Kidney (tissue), 14 donors: ENCODE results near the gene PEX10. TPM values are rescaled to one million over a fixed set of nuclear protein-coding genes. Genes with fewer than 3 reads are reported as not detected.

Experiments used
- DNase-seq, 5 donors: peaks; one replicate each; pipeline ENCODE4 v3.0.0-alpha.2; 2013 to 2020
- FAIRE-seq: peaks from 2 replicates; lab custom pipeline; 2012; peaks lifted over from hg19 to GRCh38; lab: Jason Lieb, UNC
- H3K27ac ChIP-seq, 2 donors: one replicate each; pipeline ENCODE4 v1.7.0; 2013; ENCODE audit warnings: low read depth in 2 of 2, low read length in 2 of 2, inconsistent platforms in 1 of 2
- H3K27me3 ChIP-seq: one replicate; pipeline ENCODE4 v1.7.1; 2013; ENCODE audit warnings: low read length, inconsistent platforms; ENCODE audit not compliant: control insufficient read depth, insufficient read depth
- H3K36me3 ChIP-seq, 3 donors: one replicate each; pipeline versions ENCODE4 v1.7.0 to v1.7.1; 2013; ENCODE audit warnings: low read length in 3 of 3, control low read depth in 1 of 3, inconsistent platforms in 1 of 3; ENCODE audit not compliant: insufficient read depth in 3 of 3, control insufficient read depth in 2 of 3
- H3K4me1 ChIP-seq, 3 donors: one replicate each; pipeline versions ENCODE4 v1.7.0 to v1.7.1; 2013; ENCODE audit warnings: low read length in 3 of 3, inconsistent platforms in 1 of 3, low read depth in 1 of 3; ENCODE audit not compliant: control insufficient read depth in 2 of 3, insufficient read depth in 2 of 3
- H3K4me3 ChIP-seq, 3 donors: one replicate each; pipeline versions ENCODE4 v1.7.0 to v1.8.1; 2013; ENCODE audit warnings: low read length in 3 of 3, control low read depth in 1 of 3, inconsistent platforms in 1 of 3
- H3K9ac ChIP-seq, 3 donors: one replicate each; pipeline versions ENCODE4 v1.7.0 to v1.7.1; 2013; ENCODE audit warnings: low read length in 3 of 3, control low read depth in 1 of 3, inconsistent platforms in 1 of 3
- H3K9me3 ChIP-seq, 3 donors: one replicate each; pipeline versions ENCODE4 v1.7.0 to v1.7.1; 2013; ENCODE audit warnings: low read length in 3 of 3, control low read depth in 1 of 3, inconsistent platforms in 1 of 3; ENCODE audit not compliant: control insufficient read depth in 2 of 3, insufficient read depth in 1 of 3
- intact Hi-C: fragments of 100-400 bp; cut with DNase I; formaldehyde crosslinking; loops from one replicate; pipeline ENCODE4 v1.11.1; 2022
- polyA plus RNA-seq: library from polyadenylated mRNA; stranded (reverse); fragments of 350-450 nt; fragmentation: Illumina TruSeq; extraction: RNeasy Lipid Tissue Mini Kit (QIAGEN cat#74804); gene quantifications from one replicate; pipeline ENCODE4 v1.2.3, GENCODE V29; 2014; ENCODE audit warnings: low read depth, low replicate concordance; ENCODE audit not compliant: insufficient read depth
- total RNA-seq: library from RNA; stranded (reverse); fragmentation: NEBNext Ultra II Directional; extraction: Animal tissue kit (Norgen Biotek cat#: 25700); gene quantifications from one replicate; pipeline ENCODE4 v1.2.1, GENCODE V29; 2021
- TF ChIP-seq, protein P1 (sequence below): IDR thresholded peaks from 3 replicates; pipeline ENCODE4 v1.5.1; 2012; ENCODE audit warnings: mild to moderate bottlenecking, moderate library complexity, borderline replicate concordance; ENCODE audit not compliant: insufficient read depth; ENCODE audit errors: extremely low read depth
- donor health status: control.
- donor health status: control.
- donor health status: control.
- donor health status: control.
- donor health status: control.
- donor health status: DM: yes; HTN: yes; CAD: no.
- donor health status: Normal renal cell carcinoma (clear cell type).

Gene PEX10
- total and polyA plus RNA-seq, 2 donors from 2014 or later: 25.6 to 26.8 TPM

DNA sequence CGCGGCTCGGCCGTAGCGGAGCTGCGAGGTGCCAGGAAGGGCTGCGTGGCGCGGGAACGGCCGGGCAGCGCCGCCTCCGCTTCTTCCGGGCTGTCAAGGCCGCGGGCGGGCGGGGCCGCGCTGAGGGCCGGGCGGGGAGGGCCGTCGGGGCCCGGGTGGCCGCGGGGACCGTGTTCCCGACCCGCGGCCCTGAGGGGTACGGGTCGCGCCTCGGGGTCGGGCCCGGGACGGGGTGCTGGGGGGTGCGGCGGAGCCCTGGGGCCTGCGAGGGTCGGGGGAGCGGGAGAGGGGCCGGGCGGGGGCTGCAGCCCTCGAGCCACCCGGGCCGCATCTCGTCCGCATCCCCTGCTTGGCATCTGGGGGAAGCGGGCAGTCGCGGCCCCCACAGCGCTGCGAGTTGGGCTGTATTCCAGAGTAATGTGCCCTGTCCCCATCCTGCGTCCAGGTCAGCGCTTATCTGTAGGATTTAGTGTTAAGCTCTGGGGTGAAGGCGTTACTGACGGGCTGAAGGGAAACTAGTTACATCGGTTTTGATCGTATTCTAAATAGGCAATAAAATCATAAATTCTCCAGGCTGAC, 20.3 kb downstream of the PEX10 start:
- DNase-seq (peak in 1 of 5 donors; percentile 83), FAIRE-seq (no peak)
- peaks cover 3 to 30% (median 10%) of the 10 kb centered on the region in 3 donors for H3K36me3 ChIP-seq
- no peaks in the 10 kb centered on the region for H3K27me3 ChIP-seq
- peak overlapping the region; percentile 75 to 85 for H3K27ac ChIP-seq
- peaks cover 0 to 31% (median 17%) of the 10 kb centered on the region in 3 donors for H3K4me1 ChIP-seq
- H3K9me3 ChIP-seq: no peaks in the 10 kb centered on the region
- intact Hi-C loops: no loop called here
- TF ChIP-seq, protein P1, sequence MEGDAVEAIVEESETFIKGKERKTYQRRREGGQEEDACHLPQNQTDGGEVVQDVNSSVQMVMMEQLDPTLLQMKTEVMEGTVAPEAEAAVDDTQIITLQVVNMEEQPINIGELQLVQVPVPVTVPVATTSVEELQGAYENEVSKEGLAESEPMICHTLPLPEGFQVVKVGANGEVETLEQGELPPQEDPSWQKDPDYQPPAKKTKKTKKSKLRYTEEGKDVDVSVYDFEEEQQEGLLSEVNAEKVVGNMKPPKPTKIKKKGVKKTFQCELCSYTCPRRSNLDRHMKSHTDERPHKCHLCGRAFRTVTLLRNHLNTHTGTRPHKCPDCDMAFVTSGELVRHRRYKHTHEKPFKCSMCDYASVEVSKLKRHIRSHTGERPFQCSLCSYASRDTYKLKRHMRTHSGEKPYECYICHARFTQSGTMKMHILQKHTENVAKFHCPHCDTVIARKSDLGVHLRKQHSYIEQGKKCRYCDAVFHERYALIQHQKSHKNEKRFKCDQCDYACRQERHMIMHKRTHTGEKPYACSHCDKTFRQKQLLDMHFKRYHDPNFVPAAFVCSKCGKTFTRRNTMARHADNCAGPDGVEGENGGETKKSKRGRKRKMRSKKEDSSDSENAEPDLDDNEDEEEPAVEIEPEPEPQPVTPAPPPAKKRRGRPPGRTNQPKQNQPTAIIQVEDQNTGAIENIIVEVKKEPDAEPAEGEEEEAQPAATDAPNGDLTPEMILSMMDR: no peak
- H3K9ac ChIP-seq: peak overlapping the region; percentile 67 to 91 (median 87)
- peak overlapping the region; percentile 83 to 92 (median 85) for H3K4me3 ChIP-seq

DNA sequence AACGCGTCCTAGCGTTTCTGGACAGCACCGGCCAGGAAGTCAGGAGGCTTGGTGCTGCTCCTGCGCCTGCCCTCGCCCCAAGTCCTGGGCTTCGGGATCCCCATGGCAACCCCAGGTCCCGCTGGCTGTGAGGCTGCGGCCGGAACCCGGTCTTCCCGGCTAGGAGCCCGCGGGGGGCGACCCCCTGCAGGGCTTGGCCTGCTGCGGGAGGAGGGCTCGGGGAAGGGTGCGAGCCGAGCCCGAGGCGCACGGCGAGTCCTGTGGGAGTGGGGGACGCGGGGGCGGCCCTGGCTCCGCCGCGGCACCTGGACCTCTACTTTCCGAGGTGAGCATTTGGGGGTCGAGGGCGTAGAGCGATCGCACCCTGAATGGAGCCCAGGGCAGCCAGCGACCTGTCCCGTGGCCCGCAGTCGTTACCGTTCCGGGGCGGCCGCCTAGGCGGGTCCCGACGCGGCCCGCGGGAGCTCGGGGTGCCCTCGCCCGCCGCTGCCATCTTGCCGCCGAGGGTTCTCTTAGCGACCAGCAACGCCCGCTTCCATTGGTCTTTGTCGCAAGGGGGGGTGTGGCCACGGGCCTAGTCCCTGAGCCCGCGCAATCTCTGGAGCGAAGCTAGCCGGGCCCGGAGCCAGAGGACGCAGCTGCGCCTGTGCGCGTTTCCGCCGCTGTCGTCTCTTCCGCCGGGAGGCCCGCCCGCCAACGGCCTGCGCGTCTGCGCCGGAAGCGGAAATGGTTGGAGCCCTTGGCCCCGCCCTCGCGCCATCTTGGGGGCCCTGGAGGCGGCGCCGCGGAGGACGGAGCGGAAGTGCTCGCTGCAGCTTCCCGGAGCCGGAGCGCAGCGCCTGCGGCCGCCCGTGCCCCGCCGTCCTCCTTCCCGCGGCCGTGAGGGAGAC, 21.1 kb downstream of the PEX10 start, which contains the start of the genes MORN1 and RER1:
TSS of gene MORN1 (minus strand) at position 514 of the 890 bp plus-strand sequence. CDS start at position 493, 21 bp downstream.
TSS of gene RER1 (plus strand) at position 801 of the 890 bp plus-strand sequence. CDS start 3,950 bp downstream, outside the sequence.
- H3K27me3 ChIP-seq: no peaks in the 10 kb centered on the region
- peak within 1 kb of the TSS; percentile 67 to 91 (median 87) for H3K9ac ChIP-seq
- H3K36me3 ChIP-seq: peaks cover 0 to 26% (median 7%) of the 10 kb centered on the region in 3 donors
- H3K9me3 ChIP-seq: no peaks in the 10 kb centered on the region
- intact Hi-C loops: no loop called here
- TF ChIP-seq, protein P1: peak; percentile 13
- FAIRE-seq (peak; percentile 90), DNase-seq (peak; percentile 99 to 100 (median 99))
- peak within 1 kb of the TSS; percentile 75 to 85 for H3K27ac ChIP-seq
- peaks cover 0 to 31% (median 17%) of the 10 kb centered on the region in 3 donors for H3K4me1 ChIP-seq
- peak within 1 kb of the TSS; percentile 83 to 92 (median 85) for H3K4me3 ChIP-seq

DNA sequence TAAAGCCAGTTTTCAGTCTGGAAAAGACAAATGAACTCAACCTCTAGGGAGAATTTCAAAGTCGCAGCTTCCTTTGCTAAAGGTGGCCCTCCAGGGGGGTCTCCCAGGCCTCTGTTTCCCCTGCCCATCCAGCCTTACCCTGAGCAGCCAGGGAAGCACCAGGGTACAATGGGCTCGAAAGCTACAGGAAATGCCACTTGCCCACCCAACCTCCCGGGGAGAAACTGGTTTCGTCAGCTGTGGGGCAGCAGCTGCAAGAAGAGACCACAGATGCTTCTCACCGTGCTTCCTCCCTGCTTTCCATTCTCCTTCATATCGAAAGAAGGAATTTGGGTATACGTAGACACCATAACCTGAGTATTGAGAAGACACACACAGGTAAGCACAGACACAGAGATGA, 22.7 kb downstream of the PEX10 start:
- no peak overlapping the region for H3K9ac ChIP-seq
- TF ChIP-seq, protein P1: no peak
- no peaks in the 10 kb centered on the region for H3K9me3 ChIP-seq
- no peaks in the 10 kb centered on the region for H3K27me3 ChIP-seq
- H3K36me3 ChIP-seq: peaks cover 0 to 19% (median 7%) of the 10 kb centered on the region in 3 donors
- intact Hi-C loops: no loop called here
- DNase-seq: peak in 1 of 5 donors; percentile 37
- FAIRE-seq: no peak
- peaks cover 0 to 25% (median 17%) of the 10 kb centered on the region in 3 donors for H3K4me1 ChIP-seq
- H3K27ac ChIP-seq: no peak overlapping the region
- H3K4me3 ChIP-seq: no peak overlapping the region
